ENCODE data around the gene TCF3. TPM values are rescaled to one million over a fixed set of nuclear protein-coding genes. Genes with fewer than 3 reads are reported as not detected.

Gene TCF3
- total RNA-seq, 1 donor: 55.0 TPM

DNA sequence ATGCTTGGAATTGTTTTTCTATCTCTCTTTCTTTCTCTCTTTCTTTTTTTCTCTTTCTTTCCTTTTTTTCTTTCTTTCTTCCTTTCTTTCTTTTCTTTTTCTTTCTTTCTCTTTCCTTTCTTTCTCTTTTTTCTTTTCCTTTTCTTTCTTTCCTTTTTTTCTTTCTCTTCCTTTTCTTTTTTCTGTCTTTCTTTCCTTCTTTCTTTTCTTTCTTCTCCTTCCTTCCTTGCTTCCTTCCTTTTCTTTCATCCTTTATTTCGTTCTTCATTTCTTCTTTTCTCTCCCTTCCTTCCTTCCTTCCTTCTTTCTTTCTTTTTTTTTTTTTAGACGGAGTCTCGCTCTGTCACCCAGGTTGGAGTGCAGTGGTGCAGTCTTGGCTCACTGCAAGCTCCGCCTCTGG lies 82.4 kb downstream of the TCF3 start:
- Histone ChIP-seq H3K4me3 (ENCODE audit: insufficient read depth, low read length) (no peak overlapping the region), H3K4me1 (ENCODE audit: insufficient read depth, low read length) (peaks cover 5% of the 10 kb centered on the region), H4K20me1 (ENCODE audit: insufficient read depth, low read length) (peaks cover 15% of the 10 kb centered on the region), H3K27me3 (ENCODE audit: insufficient read depth, low read length) (peaks cover 6% of the 10 kb centered on the region), H2AFZ (ENCODE audit: low read length) (no peak overlapping the region), H3K36me3 (ENCODE audit: insufficient read depth, low read length) (no peaks in the 10 kb centered on the region), H3K4me2 (ENCODE audit: insufficient read depth, low read length) (no peak overlapping the region), H3K27ac (ENCODE audit: low read depth, low read length) (no peak overlapping the region), H3K9me3 (ENCODE audit: low read depth, low read length) (no peaks in the 10 kb centered on the region), H3K79me2 (ENCODE audit: insufficient read depth, low read length) (peaks cover 13% of the 10 kb centered on the region)
- DNase-seq (ENCODE audit: insufficient read length, low spot score, missing footprints): no peak
- TF ChIP-seq, protein P1, sequence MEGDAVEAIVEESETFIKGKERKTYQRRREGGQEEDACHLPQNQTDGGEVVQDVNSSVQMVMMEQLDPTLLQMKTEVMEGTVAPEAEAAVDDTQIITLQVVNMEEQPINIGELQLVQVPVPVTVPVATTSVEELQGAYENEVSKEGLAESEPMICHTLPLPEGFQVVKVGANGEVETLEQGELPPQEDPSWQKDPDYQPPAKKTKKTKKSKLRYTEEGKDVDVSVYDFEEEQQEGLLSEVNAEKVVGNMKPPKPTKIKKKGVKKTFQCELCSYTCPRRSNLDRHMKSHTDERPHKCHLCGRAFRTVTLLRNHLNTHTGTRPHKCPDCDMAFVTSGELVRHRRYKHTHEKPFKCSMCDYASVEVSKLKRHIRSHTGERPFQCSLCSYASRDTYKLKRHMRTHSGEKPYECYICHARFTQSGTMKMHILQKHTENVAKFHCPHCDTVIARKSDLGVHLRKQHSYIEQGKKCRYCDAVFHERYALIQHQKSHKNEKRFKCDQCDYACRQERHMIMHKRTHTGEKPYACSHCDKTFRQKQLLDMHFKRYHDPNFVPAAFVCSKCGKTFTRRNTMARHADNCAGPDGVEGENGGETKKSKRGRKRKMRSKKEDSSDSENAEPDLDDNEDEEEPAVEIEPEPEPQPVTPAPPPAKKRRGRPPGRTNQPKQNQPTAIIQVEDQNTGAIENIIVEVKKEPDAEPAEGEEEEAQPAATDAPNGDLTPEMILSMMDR (IDR thresholded peaks at IDR 0.05; ENCODE audit: extremely low read depth, low read depth, low read length): no peak

DNA sequence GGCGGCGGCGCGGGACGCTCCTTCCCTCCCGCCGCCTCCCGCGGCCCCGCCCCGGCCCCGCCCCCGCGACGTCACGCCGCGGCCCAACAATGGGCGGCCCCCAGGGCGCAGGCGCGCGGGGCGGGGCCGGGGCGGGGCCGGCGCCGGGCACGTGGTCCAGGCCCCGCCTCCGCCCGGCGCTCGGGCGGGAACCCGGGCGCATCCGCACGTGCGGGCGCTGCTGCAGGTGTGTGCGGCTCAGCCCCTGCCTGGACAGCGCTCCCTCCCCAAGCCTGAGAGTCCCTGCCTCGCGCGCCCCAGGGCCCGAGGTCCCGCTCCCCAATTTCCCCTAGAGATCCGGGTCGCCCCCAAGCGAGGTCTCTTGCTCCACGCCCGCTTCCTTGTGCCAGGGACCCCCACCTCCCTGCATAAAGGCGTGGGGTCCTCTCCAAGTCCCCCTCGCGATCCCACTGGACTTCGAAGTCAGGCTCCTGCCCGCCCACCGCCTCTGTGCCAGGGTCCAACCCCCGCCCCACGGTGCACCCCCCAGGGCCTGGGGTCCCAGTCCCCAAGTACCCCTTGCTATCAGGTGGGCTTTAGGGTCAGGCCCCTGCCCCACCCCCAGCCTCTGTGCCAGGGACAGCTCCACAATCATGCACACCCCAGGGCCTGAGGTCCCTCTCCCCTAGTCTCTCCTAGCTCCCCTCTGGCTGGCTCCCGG lies 83.9 kb downstream of the TCF3 start, which contains the start of gene MEX3D:
Gene MEX3D (minus strand): TSS at position 6 of the 700 bp plus-strand sequence. CDS start 267 bp downstream, outside the sequence.
- TF ChIP-seq, protein P1 (IDR thresholded peaks at IDR 0.05; ENCODE audit: extremely low read depth, low read depth, low read length): no peak
- Histone ChIP-seq H2AFZ (ENCODE audit: low read length) (peak within 1 kb of the TSS; percentile 51), H3K36me3 (ENCODE audit: insufficient read depth, low read length) (no peaks in the 10 kb centered on the region), H3K4me1 (ENCODE audit: insufficient read depth, low read length) (peaks cover 5% of the 10 kb centered on the region), H3K4me2 (ENCODE audit: insufficient read depth, low read length) (peak within 1 kb of the TSS; percentile 55), H3K4me3 (ENCODE audit: insufficient read depth, low read length) (peak within 1 kb of the TSS; percentile 82), H3K27ac (ENCODE audit: low read depth, low read length) (no peak within 1 kb of the TSS), H3K9me3 (ENCODE audit: low read depth, low read length) (no peaks in the 10 kb centered on the region), H3K79me2 (ENCODE audit: insufficient read depth, low read length) (peaks cover 26% of the 10 kb centered on the region), H3K27me3 (ENCODE audit: insufficient read depth, low read length) (peaks cover 6% of the 10 kb centered on the region), H4K20me1 (ENCODE audit: insufficient read depth, low read length) (peaks cover 25% of the 10 kb centered on the region)
- peak; percentile 100 for DNase-seq (ENCODE audit: insufficient read length, low spot score, missing footprints)

DNA sequence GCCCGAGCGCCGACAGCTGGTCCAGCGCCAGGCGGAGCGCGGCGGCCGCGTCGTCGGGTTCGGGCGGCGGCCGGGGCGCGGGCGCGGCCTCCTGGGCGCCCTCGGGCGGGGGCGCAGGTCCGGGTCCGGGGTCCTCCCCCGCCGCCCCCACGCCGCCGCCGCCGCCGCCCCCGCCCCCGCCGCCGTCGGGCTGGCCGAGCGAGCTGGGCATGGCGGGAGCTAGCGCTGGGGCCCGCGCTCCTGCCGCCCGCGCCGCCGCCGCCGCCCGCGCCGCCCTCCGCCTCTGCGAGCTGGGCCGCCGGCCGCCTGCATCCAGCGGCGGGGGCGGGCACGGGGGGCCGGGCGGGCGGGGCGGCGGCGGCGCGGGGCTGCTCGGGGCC lies 84.6 kb downstream of the TCF3 start:
- no peak for DNase-seq (ENCODE audit: insufficient read length, low spot score, missing footprints)
- Histone ChIP-seq H4K20me1 (ENCODE audit: insufficient read depth, low read length) (peaks cover 31% of the 10 kb centered on the region), H3K4me2 (ENCODE audit: insufficient read depth, low read length) (no peak overlapping the region), H2AFZ (ENCODE audit: low read length) (no peak overlapping the region), H3K9me3 (ENCODE audit: low read depth, low read length) (no peaks in the 10 kb centered on the region), H3K27ac (ENCODE audit: low read depth, low read length) (no peak overlapping the region), H3K27me3 (ENCODE audit: insufficient read depth, low read length) (peaks cover 6% of the 10 kb centered on the region), H3K79me2 (ENCODE audit: insufficient read depth, low read length) (peaks cover 32% of the 10 kb centered on the region), H3K36me3 (ENCODE audit: insufficient read depth, low read length) (no peaks in the 10 kb centered on the region), H3K4me3 (ENCODE audit: insufficient read depth, low read length) (no peak overlapping the region), H3K4me1 (ENCODE audit: insufficient read depth, low read length) (peaks cover 5% of the 10 kb centered on the region)
- TF ChIP-seq, protein P1 (IDR thresholded peaks at IDR 0.05; ENCODE audit: extremely low read depth, low read depth, low read length): no peak

DNA sequence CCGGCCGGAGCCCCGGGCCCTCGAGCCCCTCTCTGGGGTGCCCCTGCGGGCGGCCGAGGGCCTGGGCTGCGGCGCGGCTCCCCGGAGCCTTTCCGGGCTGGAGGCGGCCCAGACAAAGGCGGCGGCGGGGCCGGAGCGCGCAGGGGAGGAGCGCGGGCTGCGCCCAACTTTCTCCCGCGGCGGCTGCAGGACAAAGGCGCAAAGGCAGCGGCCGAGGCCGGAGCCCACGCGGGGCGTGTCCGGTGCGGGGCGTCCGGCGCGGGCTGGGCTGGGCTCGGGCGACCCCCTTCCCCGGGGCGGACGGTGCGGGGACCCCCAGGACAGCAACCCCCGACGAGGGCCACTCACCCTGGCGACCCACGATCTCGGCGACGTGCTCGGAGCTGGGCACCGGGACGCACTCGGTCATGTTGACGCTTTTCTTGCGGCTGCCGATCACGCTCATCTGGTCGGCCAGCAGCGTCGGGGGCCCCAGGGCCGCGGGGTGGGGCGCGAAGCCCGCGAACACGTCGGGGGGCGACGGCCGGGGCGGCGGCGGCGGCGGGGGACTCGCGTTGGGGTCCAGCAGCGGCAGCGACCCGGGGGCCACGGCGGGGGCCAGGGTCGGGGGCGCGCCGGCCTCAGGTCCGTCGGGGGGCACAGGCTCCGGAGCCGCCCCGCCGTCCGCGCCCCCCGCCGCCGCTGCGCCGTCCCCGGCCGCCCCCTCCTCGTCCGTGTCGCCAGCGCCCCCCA lies 85.1 kb downstream of the TCF3 start:
- peak overlapping the region; percentile 51 for H2AFZ ChIP-seq (ENCODE audit: low read length)
- peak overlapping the region; percentile 82 for H3K4me3 ChIP-seq (ENCODE audit: insufficient read depth, low read length)
- H3K4me2 ChIP-seq (ENCODE audit: insufficient read depth, low read length): peak overlapping the region; percentile 55
- peaks cover 6% of the 10 kb centered on the region for H3K27me3 ChIP-seq (ENCODE audit: insufficient read depth, low read length)
- TF ChIP-seq, protein P1 (IDR thresholded peaks at IDR 0.05; ENCODE audit: extremely low read depth, low read depth, low read length): no peak
- peak; percentile 97 for DNase-seq (ENCODE audit: insufficient read length, low spot score, missing footprints)
- peaks cover 32% of the 10 kb centered on the region for H4K20me1 ChIP-seq (ENCODE audit: insufficient read depth, low read length)
- no peaks in the 10 kb centered on the region for H3K36me3 ChIP-seq (ENCODE audit: insufficient read depth, low read length)
- no peaks in the 10 kb centered on the region for H3K9me3 ChIP-seq (ENCODE audit: low read depth, low read length)
- H3K4me1 ChIP-seq (ENCODE audit: insufficient read depth, low read length): peaks cover 5% of the 10 kb centered on the region
- no peak overlapping the region for H3K27ac ChIP-seq (ENCODE audit: low read depth, low read length)
- peaks cover 37% of the 10 kb centered on the region for H3K79me2 ChIP-seq (ENCODE audit: insufficient read depth, low read length)

All from osteoblast (primary cell).